ENCODE data around the gene MTCL3.

The MTCL3 gene

DNA sequence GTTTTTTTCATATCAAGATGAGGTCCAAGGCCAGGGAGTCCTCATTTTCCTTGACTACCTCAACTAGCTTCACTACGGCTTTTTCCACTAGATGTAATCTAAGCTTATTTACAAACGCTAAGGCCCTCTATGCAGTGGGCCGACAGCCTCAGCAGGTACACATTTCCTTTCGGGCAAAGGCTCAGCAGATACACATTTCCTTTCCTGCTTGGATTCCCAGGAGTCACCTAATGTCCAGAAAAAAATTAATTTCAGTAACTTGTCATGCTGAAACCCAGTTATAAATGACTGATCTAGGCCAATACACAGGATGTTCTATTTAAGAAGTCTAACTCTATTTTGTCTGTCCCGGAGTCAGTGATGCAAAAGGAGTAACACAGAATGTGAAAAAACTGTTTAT, 52.7 kb downstream of the MTCL3 start:
- Histone ChIP-seq H3K27ac (ENCODE audit: low read length) (no peak overlapping the region), H3K9me3 (ENCODE audit: control insufficient read depth, low read length) (no peaks in the 10 kb centered on the region), H3K4me1 (ENCODE audit: control insufficient read depth, insufficient read depth, low read length) (no peaks in the 10 kb centered on the region), H3K4me3 (ENCODE audit: low read length) (no peak overlapping the region), H3K27me3 (ENCODE audit: control insufficient read depth, insufficient read depth) (no peaks in the 10 kb centered on the region)
- DNase-seq (no peak), ATAC-seq (no peak)
- intact Hi-C loops (cut with DNase I) = loop anchor here in 1 of 4 donors (10.0 kb wide), 1 partner anchor 78 kb away; no protein-coding TSS in a partner anchor
- 76% methylated on average over 5 of the region's 5 CpGs for WGBS

DNA sequence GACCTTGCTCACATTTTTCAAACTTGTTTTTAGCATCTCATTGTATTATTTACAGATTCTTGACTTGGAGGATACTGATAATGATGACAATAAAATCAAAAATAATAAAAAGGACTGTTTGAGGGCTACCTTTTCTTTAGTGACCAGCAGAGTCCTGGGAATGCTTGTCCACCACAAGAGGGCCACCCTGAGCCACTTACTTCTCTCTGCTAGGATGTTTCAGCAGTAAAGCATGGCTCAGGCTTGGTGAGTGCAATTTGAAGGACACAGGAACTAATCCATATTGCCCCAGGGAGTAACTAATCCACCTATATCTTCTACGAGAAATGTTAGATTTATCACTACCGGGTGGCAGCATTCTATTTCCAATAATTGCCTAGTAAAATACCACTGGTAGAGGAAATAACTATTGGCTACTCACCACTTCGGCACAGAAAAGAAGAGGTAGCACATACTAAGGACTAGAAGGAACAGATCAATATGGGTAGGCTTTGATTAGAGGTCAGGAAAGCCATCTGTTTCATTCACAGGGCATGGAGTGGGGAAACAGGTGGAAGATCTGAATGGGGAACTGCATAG, 54.2 kb downstream of the MTCL3 start:
- DNase-seq (peak; percentile 63 to 77 (median 66)), ATAC-seq (peak; percentile 91)
- 36% methylated on average over 3 of the region's 3 CpGs for WGBS
- Histone ChIP-seq H3K9me3 (ENCODE audit: control insufficient read depth, low read length) (no peaks in the 10 kb centered on the region), H3K27me3 (ENCODE audit: control insufficient read depth, insufficient read depth) (no peaks in the 10 kb centered on the region), H3K27ac (ENCODE audit: low read length) (no peak overlapping the region), H3K4me3 (ENCODE audit: low read length) (no peak overlapping the region), H3K4me1 (ENCODE audit: control insufficient read depth, insufficient read depth, low read length) (no peaks in the 10 kb centered on the region)
- intact Hi-C loops (cut with DNase I) = loop anchor here in 1 of 4 donors (10.0 kb wide), 1 partner anchor 80 kb away; no protein-coding TSS in a partner anchor

DNA sequence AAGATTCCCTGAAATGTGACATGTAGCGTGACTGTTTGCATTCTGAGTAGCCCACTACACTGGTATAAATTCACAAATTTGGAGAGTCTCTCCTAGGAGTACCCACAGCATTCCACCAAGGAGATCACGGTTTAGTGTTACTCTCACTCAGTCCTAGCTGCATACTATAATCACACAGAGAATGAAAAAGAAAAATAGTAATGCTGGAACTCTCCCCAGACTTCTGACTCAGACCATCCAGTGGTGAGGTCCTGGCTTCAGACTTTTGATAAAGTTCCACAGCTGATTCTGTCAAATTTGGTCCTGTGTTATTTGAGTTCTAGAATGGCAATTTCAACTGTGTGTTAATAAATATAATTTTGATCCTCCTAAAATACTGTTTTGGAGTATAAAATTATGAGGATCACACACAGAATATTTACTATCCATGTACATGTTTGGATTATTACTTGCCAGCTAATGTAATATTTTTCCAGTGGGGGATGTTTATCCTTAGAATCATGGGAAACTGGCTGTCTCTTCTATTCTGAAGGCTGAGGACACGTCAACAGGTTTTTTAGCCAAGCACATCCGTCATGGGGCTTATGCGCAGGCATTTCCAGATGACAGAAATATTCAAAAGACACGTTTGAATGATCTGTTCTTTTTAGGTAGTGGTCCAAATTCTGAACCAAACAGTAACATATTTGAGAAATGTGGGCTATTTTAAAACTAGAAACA, 54.8 kb downstream of the MTCL3 start:
- peak; percentile 85 to 91 for ATAC-seq
- Histone ChIP-seq H3K9me3 (ENCODE audit: control insufficient read depth, low read length) (no peaks in the 10 kb centered on the region), H3K4me3 (ENCODE audit: low read length) (no peak overlapping the region), H3K4me1 (ENCODE audit: control insufficient read depth, insufficient read depth, low read length) (no peaks in the 10 kb centered on the region), H3K27me3 (ENCODE audit: control insufficient read depth, insufficient read depth) (no peaks in the 10 kb centered on the region), H3K27ac (ENCODE audit: low read length) (no peak overlapping the region)
- DNase-seq = peak in 1 of 3 donors; percentile 51
- WGBS = 36% methylated on average over 6 of the region's 6 CpGs
- intact Hi-C loops (cut with DNase I) = loop anchor here in 1 of 4 donors (10.0 kb wide), 1 partner anchor 80 kb away; no protein-coding TSS in a partner anchor

DNA sequence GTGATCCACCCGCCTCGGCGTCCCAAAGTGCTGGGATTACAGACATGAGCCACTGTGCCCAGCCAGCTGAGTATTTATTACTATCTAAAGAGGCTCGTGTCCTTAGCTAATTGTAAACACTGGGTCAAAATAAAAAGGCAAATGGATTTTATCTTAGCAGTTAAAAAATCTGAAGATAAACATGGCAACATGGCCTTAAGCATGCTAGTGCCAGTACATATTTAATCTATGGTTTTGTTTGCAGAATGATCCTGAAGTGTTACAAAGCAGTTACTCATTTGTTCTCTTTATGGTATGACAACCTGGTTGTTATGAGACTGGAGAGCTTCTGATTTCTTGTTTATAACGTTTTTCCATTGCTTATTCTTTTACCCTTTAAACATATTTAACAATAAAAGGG, 56.1 kb downstream of the MTCL3 start:
- intact Hi-C loops (cut with DNase I) = loop anchor here in 1 of 4 donors (10.0 kb wide), 1 partner anchor 82 kb away; no protein-coding TSS in a partner anchor
- Histone ChIP-seq H3K4me3 (ENCODE audit: low read length) (no peak overlapping the region), H3K4me1 (ENCODE audit: control insufficient read depth, insufficient read depth, low read length) (peaks cover 1% of the 10 kb centered on the region), H3K9me3 (ENCODE audit: control insufficient read depth, low read length) (no peaks in the 10 kb centered on the region), H3K27ac (ENCODE audit: low read length) (no peak overlapping the region), H3K27me3 (ENCODE audit: control insufficient read depth, insufficient read depth) (no peaks in the 10 kb centered on the region)
- WGBS = 76% methylated on average over 5 of the region's 5 CpGs
- DNase-seq (no peak), ATAC-seq (no peak)

DNA sequence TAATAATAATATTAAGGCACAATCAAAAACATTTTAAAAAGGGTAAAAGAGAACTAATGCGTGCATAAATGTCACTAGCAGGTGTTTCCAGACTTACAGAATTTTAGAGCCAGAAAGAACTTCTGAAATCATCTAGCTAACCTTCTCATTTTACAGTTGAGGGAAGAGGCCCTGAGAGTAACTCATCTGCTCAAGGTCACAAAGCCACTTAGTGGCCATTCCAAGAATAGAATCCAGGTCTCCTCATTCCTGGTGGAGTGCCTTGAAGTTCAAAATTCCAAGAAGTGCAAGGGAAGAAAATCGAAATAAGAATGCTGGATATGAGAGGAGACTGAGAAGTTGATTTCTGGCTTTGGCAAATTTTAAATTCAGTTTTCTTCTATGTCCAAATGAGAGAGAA, 56.8 kb downstream of the MTCL3 start:
- peaks cover 1% of the 10 kb centered on the region for H3K4me1 ChIP-seq (ENCODE audit: control insufficient read depth, insufficient read depth, low read length)
- intact Hi-C loops (cut with DNase I) = loop anchor here in 1 of 4 donors (10.0 kb wide), 1 partner anchor 82 kb away; no protein-coding TSS in a partner anchor
- ATAC-seq = no peak
- H3K27ac ChIP-seq (ENCODE audit: low read length) = no peak overlapping the region
- no peaks in the 10 kb centered on the region for H3K27me3 ChIP-seq (ENCODE audit: control insufficient read depth, insufficient read depth)
- DNase-seq = no peak
- H3K4me3 ChIP-seq (ENCODE audit: low read length) = no peak overlapping the region
- H3K9me3 ChIP-seq (ENCODE audit: control insufficient read depth, low read length) = no peaks in the 10 kb centered on the region
- WGBS = 70% methylated on average over 2 of the region's 2 CpGs

DNA sequence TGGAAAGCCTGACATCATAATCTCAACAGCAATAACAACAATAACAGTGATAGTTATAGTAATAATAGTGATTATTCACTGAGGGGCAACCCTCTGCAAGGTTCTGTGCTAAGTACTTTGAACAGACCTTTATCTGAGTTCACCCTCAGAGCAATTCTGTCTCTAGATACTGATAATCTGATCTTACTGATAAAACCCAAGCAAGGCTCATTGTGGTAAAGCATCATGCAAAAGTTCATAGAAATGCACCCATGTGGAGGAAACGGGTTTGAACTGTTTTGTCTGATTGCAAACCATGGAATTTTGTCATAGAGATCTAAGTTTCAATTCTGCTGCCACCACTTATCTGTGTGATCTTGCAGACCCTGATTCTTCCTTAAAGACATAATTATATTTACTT, 58.7 kb downstream of the MTCL3 start:
- no peak for DNase-seq
- no peak for ATAC-seq
- Histone ChIP-seq H3K4me1 (ENCODE audit: control insufficient read depth, insufficient read depth, low read length) (peaks cover 1% of the 10 kb centered on the region), H3K27me3 (ENCODE audit: control insufficient read depth, insufficient read depth) (no peaks in the 10 kb centered on the region), H3K9me3 (ENCODE audit: control insufficient read depth, low read length) (no peaks in the 10 kb centered on the region), H3K4me3 (ENCODE audit: low read length) (no peak overlapping the region), H3K27ac (ENCODE audit: low read length) (no peak overlapping the region)
- WGBS = 74% methylated on average over 1 of the region's 1 CpG
- intact Hi-C loops (cut with DNase I) = loop anchor here in 1 of 4 donors (10.0 kb wide), 1 partner anchor 84 kb away; no protein-coding TSS in a partner anchor

DNA sequence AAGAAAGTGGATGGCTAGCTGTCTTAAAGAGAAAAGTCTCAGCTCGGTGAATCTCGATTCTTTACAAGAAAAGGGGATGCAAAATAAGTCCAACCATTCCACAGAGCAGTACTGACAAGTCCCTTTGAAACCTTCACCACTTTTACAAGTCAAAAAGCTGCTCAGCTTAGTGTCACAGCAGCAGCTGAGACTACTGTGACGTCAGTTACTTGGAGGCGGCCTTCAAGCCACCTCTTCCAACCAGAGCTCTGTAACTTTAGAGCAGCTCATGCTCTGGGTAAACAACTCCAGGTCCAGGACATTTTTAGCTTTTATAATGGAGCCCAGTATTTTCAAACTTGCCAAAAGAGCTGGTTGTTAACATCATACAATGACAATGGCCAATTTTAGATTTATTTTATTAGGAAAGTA, 59.9 kb downstream of the MTCL3 start, which contains the start of gene KIAA0408:
KIAA0408 (minus strand) TSS at position 159 of the 411 bp plus-strand sequence. CDS start 5,408 bp downstream, outside the sequence.
- Histone ChIP-seq H3K27me3 (ENCODE audit: control insufficient read depth, insufficient read depth) (no peaks in the 10 kb centered on the region), H3K4me3 (ENCODE audit: low read length) (peak within 1 kb of the TSS; percentile 69), H3K9me3 (ENCODE audit: control insufficient read depth, low read length) (no peaks in the 10 kb centered on the region), H3K27ac (ENCODE audit: low read length) (peak within 1 kb of the TSS; percentile 93), H3K4me1 (ENCODE audit: control insufficient read depth, insufficient read depth, low read length) (peaks cover 1% of the 10 kb centered on the region)
- intact Hi-C loops (cut with DNase I) = no loop called here
- WGBS = 11% methylated on average over 4 of the region's 4 CpGs
- ATAC-seq = peak; percentile 95 to 96
- peak; percentile 68 to 89 (median 74) for DNase-seq

DNA sequence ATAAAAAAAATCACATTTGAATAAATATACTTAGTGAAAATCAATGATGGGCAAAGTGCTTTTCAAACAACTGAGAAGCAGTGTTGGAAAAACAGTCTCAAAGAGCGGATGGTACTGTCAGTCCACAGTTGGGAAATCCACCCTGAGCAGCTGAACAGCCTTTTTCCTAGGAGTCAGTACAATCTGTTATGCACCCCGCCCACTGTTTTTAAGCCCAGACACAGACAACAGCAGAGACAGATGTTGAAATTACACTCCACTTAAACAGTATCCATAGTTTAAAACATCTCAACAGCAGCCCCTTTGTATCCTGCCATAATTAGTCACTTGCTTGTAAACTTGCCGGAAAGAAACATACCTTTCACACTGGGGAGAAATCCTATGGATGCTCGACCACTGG, 60.3 kb downstream of the MTCL3 start:
- DNase-seq (peak; percentile 37 to 70 (median 47)), ATAC-seq (peak; percentile 87 to 88)
- Histone ChIP-seq H3K27ac (ENCODE audit: low read length) (peak overlapping the region; percentile 93), H3K27me3 (ENCODE audit: control insufficient read depth, insufficient read depth) (no peaks in the 10 kb centered on the region), H3K9me3 (ENCODE audit: control insufficient read depth, low read length) (no peaks in the 10 kb centered on the region), H3K4me1 (ENCODE audit: control insufficient read depth, insufficient read depth, low read length) (peaks cover 1% of the 10 kb centered on the region), H3K4me3 (ENCODE audit: low read length) (peak overlapping the region; percentile 69)
- 38% methylated on average over 4 of the region's 4 CpGs for WGBS
- intact Hi-C loops (cut with DNase I) = no loop called here

DNA sequence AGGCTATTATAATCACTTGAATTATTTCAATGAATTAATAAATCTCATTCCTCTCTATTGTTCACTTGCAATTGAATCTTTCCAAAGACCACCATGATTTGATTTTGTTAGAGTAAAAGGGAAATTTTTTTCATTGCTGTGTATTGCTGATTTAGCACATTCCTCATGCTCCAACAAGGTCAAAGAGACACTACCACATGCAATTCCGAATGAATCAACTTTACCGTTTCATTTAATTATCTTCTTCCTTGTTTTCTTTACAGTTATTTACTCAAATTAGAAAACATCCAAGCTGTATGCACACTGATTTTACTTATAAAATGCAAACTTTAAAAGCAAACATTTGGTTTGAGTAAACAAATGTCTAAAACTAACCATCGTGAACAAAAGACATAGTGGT, 60.9 kb downstream of the MTCL3 start:
- DNase-seq = no peak
- intact Hi-C loops (cut with DNase I) = no loop called here
- peaks cover 1% of the 10 kb centered on the region for H3K4me1 ChIP-seq (ENCODE audit: control insufficient read depth, insufficient read depth, low read length)
- 51% methylated on average over 3 of the region's 3 CpGs for WGBS
- H3K27ac ChIP-seq (ENCODE audit: low read length) = no peak overlapping the region
- ATAC-seq = no peak
- H3K27me3 ChIP-seq (ENCODE audit: control insufficient read depth, insufficient read depth) = no peaks in the 10 kb centered on the region
- H3K4me3 ChIP-seq (ENCODE audit: low read length) = peak overlapping the region; percentile 69
- no peaks in the 10 kb centered on the region for H3K9me3 ChIP-seq (ENCODE audit: control insufficient read depth, low read length)

DNA sequence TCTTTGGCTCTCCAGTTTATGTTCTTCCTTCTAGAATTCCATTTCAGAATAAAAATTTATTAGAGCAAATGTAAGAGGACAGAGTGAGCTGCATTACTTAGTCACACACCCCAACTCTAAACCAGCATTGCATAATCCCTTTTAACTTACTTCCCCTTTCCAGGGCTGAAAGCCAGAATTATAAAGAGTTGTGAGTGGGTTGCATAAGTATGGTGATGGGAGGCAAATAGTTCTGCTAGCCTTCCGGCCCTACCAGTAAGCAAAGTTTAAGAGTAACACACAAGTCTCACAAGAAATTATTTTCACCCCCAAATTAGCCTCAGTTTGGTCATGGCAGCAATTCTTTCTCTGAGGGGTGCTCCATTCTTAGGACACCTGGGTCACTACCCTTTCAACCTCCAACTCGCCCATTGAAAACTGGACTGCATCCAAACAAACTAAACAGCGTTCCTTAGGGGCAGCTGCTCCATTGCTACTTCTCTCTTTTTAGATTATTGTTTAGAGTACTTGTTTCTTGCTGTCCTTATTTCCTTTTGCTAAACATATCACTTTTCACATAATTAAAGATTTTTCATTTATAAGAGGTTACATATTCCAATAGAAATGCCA, 61.6 kb downstream of the MTCL3 start:
- Histone ChIP-seq H3K4me3 (ENCODE audit: low read length) (peak overlapping the region; percentile 69), H3K9me3 (ENCODE audit: control insufficient read depth, low read length) (no peaks in the 10 kb centered on the region), H3K27ac (ENCODE audit: low read length) (peak overlapping the region; percentile 86), H3K4me1 (ENCODE audit: control insufficient read depth, insufficient read depth, low read length) (peaks cover 1% of the 10 kb centered on the region), H3K27me3 (ENCODE audit: control insufficient read depth, insufficient read depth) (no peaks in the 10 kb centered on the region)
- WGBS = 38% methylated on average over 3 of the region's 3 CpGs
- DNase-seq (no peak), ATAC-seq (peak; percentile 67 to 79)
- intact Hi-C loops (cut with DNase I) = no loop called here

DNA sequence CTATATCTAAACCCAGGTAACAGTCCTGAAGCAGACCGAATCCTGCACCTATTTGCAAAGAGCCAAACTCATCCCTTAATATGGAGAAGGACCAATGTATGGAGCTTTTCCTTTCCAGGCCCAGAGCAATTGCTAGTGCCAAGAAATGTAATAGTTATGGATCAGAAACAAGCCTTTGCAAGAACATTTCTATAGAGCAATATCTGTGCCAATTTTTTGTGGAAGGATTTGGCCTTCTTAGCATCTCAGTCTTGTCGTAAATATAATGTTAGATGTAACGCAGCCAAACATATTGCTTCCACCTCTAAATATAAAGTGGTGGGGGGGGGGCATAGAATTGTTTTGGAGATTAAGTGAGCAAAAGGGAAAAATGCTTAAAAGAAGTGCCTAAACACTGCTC, 62.7 kb downstream of the MTCL3 start:
- Histone ChIP-seq H3K27ac (ENCODE audit: low read length) (no peak overlapping the region), H3K4me1 (ENCODE audit: control insufficient read depth, insufficient read depth, low read length) (peaks cover 1% of the 10 kb centered on the region), H3K9me3 (ENCODE audit: control insufficient read depth, low read length) (no peaks in the 10 kb centered on the region), H3K27me3 (ENCODE audit: control insufficient read depth, insufficient read depth) (no peaks in the 10 kb centered on the region), H3K4me3 (ENCODE audit: low read length) (no peak overlapping the region)
- no peak for ATAC-seq
- DNase-seq = no peak
- 79% methylated on average over 3 of the region's 3 CpGs for WGBS
- intact Hi-C loops (cut with DNase I) = no loop called here
